PC-3 (cell line): ENCODE data around the gene CACNA1C. TPM values are rescaled to one million over a fixed set of nuclear protein-coding genes. Genes with fewer than 3 reads are reported as not detected.

Experiments
- ATAC-seq: fragments of 200-7000 bp; cut with Tn5 transposase; 2 replicates; pipeline ENCODE4 v1.9.1; 2020; ENCODE audit warnings: mild to moderate bottlenecking, moderate library complexity
- BruUV-seq: library from RNA; stranded (reverse); fragments of 400-500 nt; replicated peaks from 2 replicates; lab custom pipeline; 2021; lab: Mats Ljungman, UMichigan
- CTCF ChIA-PET: fragments of 300-600 bp; sonication (Branson Sonifier 250); formaldehyde crosslinking; loops from one replicate; lab custom pipeline; 2022; ENCODE audit warnings: antibody characterized with exemption; lab: Charles Lee
- POLR2A ChIA-PET: fragments of 300-600 bp; sonication (Branson Sonifier 250); formaldehyde crosslinking; loops from one replicate; lab custom pipeline; 2022; ENCODE audit warnings: antibody characterized with exemption; ENCODE audit not compliant: unreplicated experiment; lab: Charles Lee
- DNase-seq: peaks from one replicate; pipeline ENCODE4 v3.0.0-alpha.2; 2015
- H2AFZ ChIP-seq: fragments of 300-600 bp; sonication (generic); 2 replicates; pipeline ENCODE4 v1.6.0; 2016; ENCODE audit warnings: antibody characterized with exemption, low read length
- H3F3A ChIP-seq: fragments of 300-600 bp; sonication (generic); one replicate; pipeline ENCODE4 v1.6.0; 2017; ENCODE audit warnings: antibody characterized with exemption, low read length, control low read depth, mild to moderate bottlenecking; ENCODE audit not compliant: unreplicated experiment
- H3K27ac ChIP-seq: fragments of 300-600 bp; sonication (generic); 2 replicates; pipeline ENCODE4 v1.5.1; 2016; ENCODE audit warnings: mild to moderate bottlenecking, low read length
- H3K27me3 ChIP-seq: fragments of 300-600 bp; sonication (generic); 2 replicates; pipeline ENCODE4 v1.6.1; 2016; ENCODE audit warnings: low read length, mixed read lengths
- H3K36me3 ChIP-seq: fragments of 300-600 bp; sonication (generic); 2 replicates; pipeline ENCODE4 v1.6.1; 2016; ENCODE audit warnings: low read depth, mixed run types, low read length, mixed read lengths
- H3K4me1 ChIP-seq: fragments of 300-600 bp; sonication (generic); 2 replicates; pipeline ENCODE4 v1.5.1; 2016; ENCODE audit warnings: low read length; ENCODE audit not compliant: insufficient read depth
- H3K4me2 ChIP-seq: fragments of 300-600 bp; sonication (generic); 2 replicates; pipeline ENCODE4 v1.6.0; 2016; ENCODE audit warnings: low read length
- H3K4me3 ChIP-seq: fragments of 300-600 bp; sonication (generic); 2 replicates; pipeline ENCODE4 v1.5.1; 2016; ENCODE audit warnings: mild to moderate bottlenecking, low read length, mixed read lengths
- H3K79me2 ChIP-seq: fragments of 300-600 bp; sonication (generic); 2 replicates; pipeline ENCODE4 v1.6.1; 2017; ENCODE audit warnings: low read length, mixed read lengths
- H3K9ac ChIP-seq: fragments of 300-600 bp; sonication (generic); 2 replicates; pipeline ENCODE4 v1.6.0; 2016; ENCODE audit warnings: mild to moderate bottlenecking, low read length
- H3K9me2 ChIP-seq: fragments of 300-600 bp; sonication (generic); replicated peaks from 2 replicates; pipeline ENCODE4 v1.6.1; 2016; ENCODE audit warnings: mixed run types, low read length, mixed read lengths
- H3K9me3 ChIP-seq: fragments of 300-600 bp; sonication (generic); 2 replicates; pipeline ENCODE4 v1.6.1; 2016; ENCODE audit warnings: low read length, mixed read lengths
- H4K20me1 ChIP-seq: fragments of 300-600 bp; sonication (generic); 2 replicates; pipeline ENCODE4 v1.6.1; 2016; ENCODE audit warnings: low read length, mixed read lengths
- EZH2 ChIP-seq: fragments of 300-600 bp; sonication (generic); IDR thresholded peaks from one replicate; pipeline ENCODE4 v1.6.1; 2017; ENCODE audit warnings: antibody characterized with exemption, mild to moderate bottlenecking, low read length; ENCODE audit not compliant: unreplicated experiment
- EZH2phosphoT487 ChIP-seq: fragments of 300-600 bp; sonication (generic); IDR thresholded peaks from 2 replicates; pipeline ENCODE4 v1.6.1; 2018; ENCODE audit warnings: mild to moderate bottlenecking, antibody characterized with exemption, low read length, borderline replicate concordance
- intact Hi-C: fragments of 100-400 bp; cut with micrococcal nuclease; formaldehyde crosslinking; loops from 2 replicates; pipeline ENCODE4 v1.9.0; 2023
- total RNA-seq: library from RNA; depleted of rRNA; stranded (reverse); fragments of >200 nt; gene quantifications from 2 replicates; pipeline ENCODE4 v1.2.3, GENCODE V29; 2014
- TF ChIP-seq, protein P1 (sequence below): fragments of 300-600 bp; sonication (generic); conservative IDR thresholded peaks from 2 replicates; pipeline ENCODE4 v1.5.1; 2017; ENCODE audit warnings: antibody characterized with exemption, low read depth, mild to moderate bottlenecking, low read length

CACNA1C gene
- total RNA-seq, 1 experiment from 2014 or later, result not detected

DNA sequence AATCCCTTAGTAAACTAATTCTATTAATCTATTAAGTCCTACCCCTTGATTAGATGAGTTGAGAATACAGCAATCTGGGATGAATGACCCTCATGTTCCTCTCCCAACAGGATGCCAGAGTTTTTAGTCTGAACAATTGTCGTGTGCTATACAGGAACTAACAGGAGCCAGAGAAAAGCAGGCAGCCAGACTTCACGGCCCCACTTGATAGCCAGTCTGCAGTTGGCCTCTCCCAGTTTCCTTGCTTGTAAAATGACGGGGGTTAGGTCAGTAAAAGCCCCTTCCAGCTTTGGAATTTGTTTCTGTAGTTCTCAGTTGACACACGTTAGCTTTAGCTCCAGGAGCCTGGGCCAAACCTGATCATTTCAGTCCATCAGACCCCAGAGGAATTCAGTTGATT is 475.2 kb downstream of the CACNA1C start:
- no TSS peak for BruUV-seq
- no peak for DNase-seq

DNA sequence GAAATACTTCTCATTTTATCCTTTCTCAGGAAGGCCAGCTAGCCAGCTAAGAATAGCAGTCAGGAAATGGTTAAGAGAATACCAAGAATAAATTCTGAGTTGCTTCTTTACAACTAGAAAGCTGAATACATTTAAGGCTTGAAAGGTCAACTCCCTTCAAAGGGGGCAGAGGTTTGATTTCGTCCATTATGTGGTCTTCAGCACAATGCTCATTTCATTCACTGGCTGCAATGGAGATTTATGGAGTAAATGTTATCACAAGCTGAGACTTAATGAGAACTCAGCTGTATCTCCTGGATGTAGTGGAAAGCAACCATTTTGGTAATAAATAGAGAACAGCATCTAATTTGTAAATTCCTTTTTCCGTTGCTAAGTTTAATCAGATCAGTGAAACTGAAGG is 477.0 kb downstream of the CACNA1C start:
- DNase-seq, result no peak
- ATAC-seq, result no peak
- no peaks in the 10 kb centered on the region for H3F3A ChIP-seq
- H3K9ac ChIP-seq, result no peak overlapping the region
- ChIA-PET CTCF (no interaction called here), POLR2A (no interaction called here)
- H3K4me1 ChIP-seq, result no peaks in the 10 kb centered on the region
- no peak for TF ChIP-seq EZH2phosphoT487
- no peak overlapping the region for H3K4me3 ChIP-seq
- no peak overlapping the region for H3K4me2 ChIP-seq
- H3K9me3 ChIP-seq, result no peaks in the 10 kb centered on the region
- H3K79me2 ChIP-seq, result no peaks in the 10 kb centered on the region
- H4K20me1 ChIP-seq, result no peaks in the 10 kb centered on the region
- H3K27me3 ChIP-seq, result peaks cover 95% of the 10 kb centered on the region
- intact Hi-C loops, result no loop called here
- H3K36me3 ChIP-seq, result no peaks in the 10 kb centered on the region
- no peaks in the 10 kb centered on the region for H3K9me2 ChIP-seq
- no peak overlapping the region for H2AFZ ChIP-seq
- BruUV-seq, result no TSS peak
- no peak overlapping the region for H3K27ac ChIP-seq

More for the DNA sequence above, 475.2 kb downstream of the CACNA1C start:
- Histone ChIP-seq H3K4me1 (no peaks in the 10 kb centered on the region), H3K79me2 (no peaks in the 10 kb centered on the region), H3F3A (no peaks in the 10 kb centered on the region), H3K9me3 (no peaks in the 10 kb centered on the region), H2AFZ (no peak overlapping the region), H4K20me1 (no peaks in the 10 kb centered on the region), H3K4me2 (no peak overlapping the region), H3K36me3 (no peaks in the 10 kb centered on the region), H3K27me3 (peaks cover 85% of the 10 kb centered on the region), H3K4me3 (no peak overlapping the region), H3K9me2 (no peaks in the 10 kb centered on the region), H3K27ac (no peak overlapping the region), H3K9ac (no peak overlapping the region)
- POLR2A ChIA-PET, result no interaction called here
- intact Hi-C loops, result no loop called here
- CTCF ChIA-PET, result no interaction called here
- no peak for ATAC-seq
- TF ChIP-seq EZH2 (no peak), EZH2phosphoT487 (no peak)
- TF ChIP-seq, protein P1, sequence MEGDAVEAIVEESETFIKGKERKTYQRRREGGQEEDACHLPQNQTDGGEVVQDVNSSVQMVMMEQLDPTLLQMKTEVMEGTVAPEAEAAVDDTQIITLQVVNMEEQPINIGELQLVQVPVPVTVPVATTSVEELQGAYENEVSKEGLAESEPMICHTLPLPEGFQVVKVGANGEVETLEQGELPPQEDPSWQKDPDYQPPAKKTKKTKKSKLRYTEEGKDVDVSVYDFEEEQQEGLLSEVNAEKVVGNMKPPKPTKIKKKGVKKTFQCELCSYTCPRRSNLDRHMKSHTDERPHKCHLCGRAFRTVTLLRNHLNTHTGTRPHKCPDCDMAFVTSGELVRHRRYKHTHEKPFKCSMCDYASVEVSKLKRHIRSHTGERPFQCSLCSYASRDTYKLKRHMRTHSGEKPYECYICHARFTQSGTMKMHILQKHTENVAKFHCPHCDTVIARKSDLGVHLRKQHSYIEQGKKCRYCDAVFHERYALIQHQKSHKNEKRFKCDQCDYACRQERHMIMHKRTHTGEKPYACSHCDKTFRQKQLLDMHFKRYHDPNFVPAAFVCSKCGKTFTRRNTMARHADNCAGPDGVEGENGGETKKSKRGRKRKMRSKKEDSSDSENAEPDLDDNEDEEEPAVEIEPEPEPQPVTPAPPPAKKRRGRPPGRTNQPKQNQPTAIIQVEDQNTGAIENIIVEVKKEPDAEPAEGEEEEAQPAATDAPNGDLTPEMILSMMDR, result no peak

DNA sequence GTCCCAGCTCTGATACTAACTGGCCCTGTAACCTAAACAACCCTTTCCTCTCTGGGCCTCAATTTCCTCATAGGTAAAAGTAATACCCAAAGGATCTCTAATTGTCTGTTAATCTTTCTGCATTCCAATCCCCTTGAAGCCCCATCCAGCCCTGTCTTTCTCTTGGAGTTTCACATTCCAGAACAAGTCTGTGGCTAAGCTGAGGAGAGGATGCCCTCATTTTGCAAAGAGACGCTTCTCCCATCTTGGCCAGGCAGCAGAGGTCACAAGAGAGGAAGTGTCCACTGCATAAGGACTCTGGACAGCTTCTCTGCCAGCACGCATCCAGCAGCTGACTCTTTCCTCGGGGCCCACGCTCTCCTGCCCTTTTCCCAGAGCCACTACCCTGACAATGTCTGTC is 478.6 kb downstream of the CACNA1C start:
- ATAC-seq, result no peak
- Histone ChIP-seq H3K36me3 (no peaks in the 10 kb centered on the region), H3K4me1 (no peaks in the 10 kb centered on the region), H4K20me1 (no peaks in the 10 kb centered on the region), H3K27me3 (peaks cover 88% of the 10 kb centered on the region), H3K9me2 (no peaks in the 10 kb centered on the region), H3F3A (no peaks in the 10 kb centered on the region), H2AFZ (no peak overlapping the region), H3K9me3 (no peaks in the 10 kb centered on the region), H3K27ac (no peak overlapping the region), H3K4me2 (no peak overlapping the region), H3K9ac (no peak overlapping the region), H3K79me2 (no peaks in the 10 kb centered on the region), H3K4me3 (no peak overlapping the region)
- ChIA-PET POLR2A (no interaction called here), CTCF (no interaction called here)
- no TSS peak for BruUV-seq
- intact Hi-C loops, result no loop called here
- TF ChIP-seq EZH2phosphoT487 (no peak), EZH2 (no peak)
- TF ChIP-seq, protein P1, result no peak
- no peak for DNase-seq
